ENCODE measurements around the gene ARHGAP40. TPM values are rescaled to one million over a fixed set of nuclear protein-coding genes. Genes with fewer than 3 reads are reported as not detected.

The ARHGAP40 gene
- total and polyA plus RNA-seq, 9 of the 15 experiments (the other 6 are each of a cell fraction or from before 2014, with no cell fraction given) = not detected

- TF ChIP-seq RERE (CRISPR knock-in tag; IDR thresholded peaks at IDR 0.05; ENCODE audit: borderline replicate concordance) (no peak), RAD51 (IDR thresholded peaks at IDR 0.05; ENCODE audit: borderline replicate concordance, low read depth) (peak; percentile 58), NFYB (IDR thresholded peaks at IDR 0.05; ENCODE audit: extremely low read depth, insufficient read length) (peak; percentile 47), NRF1 (conservative IDR thresholded peaks at IDR 0.05 in 1 of 2, IDR thresholded peaks at IDR 0.05 in 1 of 2) (no peak), ZNF445 (CRISPR knock-in tag; IDR thresholded peaks at IDR 0.05; ENCODE audit: low read depth) (no peak), HIVEP1 (CRISPR knock-in tag; IDR thresholded peaks at IDR 0.05) (no peak), YBX1 (IDR thresholded peaks at IDR 0.05) (no peak)
Measured at GRCh38 chr20:38635721-38636288, 34.2 kb downstream of the ARHGAP40 start (continued).

Measured in K562 (cell line).